K562 (cell line): ENCODE data around the gene SETD7. TPM values are rescaled to one million over a fixed set of nuclear protein-coding genes. Genes with fewer than 3 reads are reported as not detected.

ENCODE experiments used
- ATAC-seq: fragments of 200-7000 bp; cut with Tn5 transposase; 3 replicates; pipeline ENCODE4 v1.9.1; 2020; ENCODE audit warnings: moderate library complexity
- BruUV-seq: library from RNA; stranded (reverse); fragments of 400-500 nt; replicated peaks from 2 replicates; lab custom pipeline; 2021; lab: Mats Ljungman, UMichigan
- CTCF ChIA-PET: fragments of 300-600 bp; formaldehyde crosslinking; extraction: SDS; loops from one replicate; lab custom pipeline; 2021; ENCODE audit warnings: low intra/inter-chr PET ratio; lab: Yijun Ruan, JAX
- POLR2A ChIA-PET: fragments of 300-600, 350-650 bp; sonication (Branson Sonifier 250); formaldehyde crosslinking; extraction: SDS; loops from one replicate; lab custom pipeline; 2021; ENCODE audit warnings: antibody characterized with exemption, inconsistent platforms; lab: Yijun Ruan, JAX
- DNase-seq, 4 experiments: peaks; one replicate each; pipeline versions ENCODE4 v3.0.0 to v3.0.0-alpha.2; 2011 to 2018; ENCODE audit warnings: low spot score in 3 of 4, mixed read lengths in 3 of 4; ENCODE audit errors: extremely low read depth in 1 of 4
- FAIRE-seq: peaks from 2 replicates; lab custom pipeline; 2011; peaks lifted over from hg19 to GRCh38; lab: Jason Lieb, UNC
- H2AFZ ChIP-seq: 2 replicates; pipeline ENCODE4 v1.6.0; 2011; ENCODE audit warnings: low read depth, low read length, control low read depth, inconsistent platforms
- H3K27ac ChIP-seq: fragments of 200-600 bp; 3 replicates; pipeline ENCODE4 v1.8.0; 2011; ENCODE audit warnings: low read depth, mild to moderate bottlenecking, control low read depth, inconsistent platforms, low read length, moderate library complexity, mixed read lengths; ENCODE audit errors: extremely low read depth
- H3K27me3 ChIP-seq, 2 experiments: fragments of 300-600 bp in 1 of 2; 2 replicates in 1 of 2; 3 replicates in 1 of 2; pipeline versions ENCODE4 v1.6.0 to v1.8.0; 2011; ENCODE audit warnings: inconsistent platforms in 2 of 2, low read length in 2 of 2, mild to moderate bottlenecking in 1 of 2, mixed read lengths in 1 of 2, moderate library complexity in 1 of 2; ENCODE audit not compliant: control insufficient read depth in 2 of 2, insufficient read depth in 2 of 2
- H3K36me3 ChIP-seq: fragments of 300-600 bp; 3 replicates; pipeline ENCODE4 v1.8.0; 2011; ENCODE audit warnings: mild to moderate bottlenecking, low read length, inconsistent platforms; ENCODE audit not compliant: control insufficient read depth, insufficient read depth
- H3K4me1 ChIP-seq, 2 experiments: fragments of 200-600 bp in 1 of 2; replicated peaks in 1 of 2; 2 replicates in 1 of 2; 3 replicates in 1 of 2; pipeline versions ENCODE4 v1.5.1 to v1.8.0; 2011; ENCODE audit warnings: inconsistent platforms in 2 of 2, low read length in 2 of 2, mild to moderate bottlenecking in 1 of 2, mixed read lengths in 1 of 2, moderate library complexity in 1 of 2; ENCODE audit not compliant: control insufficient read depth in 2 of 2, insufficient read depth in 2 of 2
- H3K4me2 ChIP-seq: 2 replicates; pipeline ENCODE4 v1.6.1; 2011; ENCODE audit warnings: low read length, control low read depth, inconsistent platforms, mixed read lengths; ENCODE audit not compliant: insufficient read depth
- H3K4me3 ChIP-seq: fragments of 200-600 bp; sonication (generic), shearing (Covaris generic); 2 replicates; pipeline ENCODE4 v1.5.1; 2016; ENCODE audit warnings: control low read depth, inconsistent platforms
- H3K79me2 ChIP-seq: fragments of 200-600 bp; 3 replicates; pipeline ENCODE4 v1.8.0; 2011; ENCODE audit warnings: low read length, inconsistent platforms; ENCODE audit not compliant: control insufficient read depth, insufficient read depth
- H3K9ac ChIP-seq, 2 experiments: 2 replicates each; pipeline versions ENCODE4 v1.6.0 to v1.6.1; 2011; ENCODE audit warnings: low read depth in 2 of 2, low read length in 2 of 2, control low read depth in 1 of 2, inconsistent platforms in 1 of 2, mild to moderate bottlenecking in 1 of 2, mixed read lengths in 1 of 2; ENCODE audit not compliant: insufficient read depth in 1 of 2
- H3K9me1 ChIP-seq: one replicate; pipeline ENCODE4 v1.6.0; 2011; ENCODE audit warnings: inconsistent platforms, mild to moderate bottlenecking, low read length, moderate library complexity; ENCODE audit not compliant: control insufficient read depth, insufficient read depth
- H3K9me3 ChIP-seq: replicated peaks from 2 replicates; pipeline ENCODE4 v1.5.1; 2011; ENCODE audit warnings: low read depth, low read length, inconsistent platforms; ENCODE audit not compliant: control insufficient read depth, insufficient read depth
- H4K20me1 ChIP-seq: replicated peaks from 2 replicates; pipeline ENCODE4 v1.6.1; 2011; ENCODE audit warnings: low read length, inconsistent platforms, mixed read lengths; ENCODE audit not compliant: control insufficient read depth, insufficient read depth
- E2F8 ChIP-seq: fragments of 450-650 bp; IDR thresholded peaks from 2 replicates; pipeline ENCODE4 v1.7.1; 2018; ENCODE audit warnings: mild to moderate bottlenecking, low read depth; ENCODE audit not compliant: partially characterized antibody
- NR2F6 ChIP-seq: fragments of 450-650 bp; formaldehyde crosslinking; IDR thresholded peaks from 2 replicates; pipeline ENCODE4 v1.4.0; 2020; ENCODE audit warnings: mild to moderate bottlenecking
- ZBTB12 ChIP-seq: fragments of 250-450 bp; sonication (Bioruptor Pico); IDR thresholded peaks from 2 replicates; pipeline ENCODE4 v1.4.0; 2020
- ZNF316 ChIP-seq: fragments of 450-650 bp; IDR thresholded peaks from 2 replicates; pipeline ENCODE4 v1.6.1; 2016
- WGBS: fragments of 100-300 bp; shearing (Covaris generic); methylation state at CpG from one replicate; pipeline ENCODE4 v1.1.6; 2016; ENCODE audit warnings: low coverage, mixed read lengths; ENCODE audit not compliant: insufficient coverage; ENCODE audit errors: missing lambda C conversion rate; 5-methylcytosine and 5-hydroxymethylcytosine counted together
- in situ Hi-C: fragments of 300-500 bp; cut with MboI; formaldehyde crosslinking; loops from 4 replicates; pipeline ENCODE4 v1.15.0; 2018; ENCODE audit warnings: inconsistent platforms, mixed read lengths
- intact Hi-C: fragments of 100-400 bp; cut with micrococcal nuclease; formaldehyde crosslinking; loops from 2 replicates; pipeline ENCODE4 v1.14.2; 2022
- polyA plus RNA-seq, 8 experiments: library from polyadenylated mRNA; depleted of rRNA in 4 of 8; stranded (reverse) in 5 of 8; unstranded in 3 of 8; fragments of >200 nt; fragmentation: Nextera tagmentation in 2 of 8; fragmentation: Illumina TruSeq in 1 of 8; extraction: Ambion mirVana in 2 of 8; extraction: Trizol in 1 of 8; gene quantifications; 2 replicates each; pipeline versions ENCODE4 v1.2.1 to v1.2.3, GENCODE V29; 2011 to 2014; ENCODE audit warnings: inconsistent platforms in 1 of 8, missing spikeins in 1 of 8
- total RNA-seq, 7 experiments: library from RNA; depleted of rRNA in 6 of 7; stranded (reverse); fragments of >200 nt in 6 of 7; fragmentation: Illumina TruSeq in 2 of 7; extraction: Trizol in 2 of 7; gene quantifications; 2 replicates each; pipeline versions ENCODE4 v1.2.1 to v1.2.3, GENCODE V29; 2011 to 2021; ENCODE audit warnings: low replicate concordance in 1 of 7
- TF ChIP-seq, protein P1 (sequence below), 2 experiments: fragments of 250-450 bp in 1 of 2; fragments of 450-650 bp in 1 of 2; sonication (Bioruptor Pico) in 1 of 2; IDR thresholded peaks; 2 replicates each; pipeline versions ENCODE4 v1.6.1 to v1.8.0; 2016 to 2021; ENCODE audit warnings: mild to moderate bottlenecking in 2 of 2, moderate library complexity in 2 of 2, missing compliant biosample characterization in 1 of 2, missing genetic modification characterization in 1 of 2

Gene SETD7
- total and polyA plus RNA-seq, 9 of the 15 experiments (the other 6 are each of a cell fraction or from before 2014, with no cell fraction given) = 0.37 to 2.4 (median 1.7) TPM

DNA sequence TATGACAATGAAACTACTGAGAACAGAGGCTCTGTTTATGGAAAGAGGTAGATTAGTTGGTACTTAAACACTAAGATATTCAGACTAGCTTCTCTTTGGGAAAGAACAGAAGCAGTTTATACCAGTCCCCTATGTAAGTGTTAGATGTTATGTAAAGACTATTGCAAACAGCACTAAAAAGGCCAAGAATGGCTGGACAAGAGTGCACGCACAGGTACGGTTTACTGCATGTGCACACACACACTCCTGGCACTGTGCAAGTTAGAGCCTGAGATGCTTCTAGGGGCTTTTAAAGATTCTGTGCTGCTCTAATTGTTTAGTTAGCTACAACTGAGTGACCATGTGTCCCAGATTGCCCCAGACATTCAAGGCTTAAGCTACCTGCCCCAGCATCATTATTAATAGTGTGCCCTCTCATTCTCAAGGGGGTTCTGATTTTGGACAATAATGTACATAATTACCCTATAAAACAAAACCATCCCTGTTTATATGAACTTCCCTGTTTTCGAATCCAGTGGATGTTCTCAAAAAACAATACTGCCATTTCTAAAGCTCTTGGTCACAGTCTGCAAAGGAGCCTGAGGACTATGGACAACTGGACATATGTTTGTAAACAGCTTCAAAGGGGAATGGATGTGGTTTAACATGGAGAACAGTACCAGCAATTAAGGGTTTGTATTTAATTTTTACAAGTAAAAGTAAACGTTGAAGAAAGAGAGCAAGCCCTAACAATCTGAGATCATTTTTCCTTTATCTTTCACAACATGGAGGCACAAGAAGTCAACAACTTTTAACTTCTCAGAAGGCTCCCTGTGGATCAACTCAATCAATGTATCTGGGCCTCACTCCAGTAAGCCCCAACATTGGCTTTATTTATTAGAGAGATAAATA, 2.0 kb downstream of the SETD7 start:
- in situ Hi-C loops (no loop called here), intact Hi-C loops (no loop called here)
- ATAC-seq (no peak), DNase-seq (no peak), FAIRE-seq (no peak)
- Histone ChIP-seq H3K4me3 (no peak overlapping the region), H3K9me1 (no peaks in the 10 kb centered on the region), H3K27ac (no peak overlapping the region), H3K4me1 (peaks cover 6 to 23% of the 10 kb centered on the region in 2 experiments; a peak in 3 of 5 replicates), H4K20me1 (0 out of 2 replicates have a peak, but pooled peaks cover 2% of the 10 kb centered on the region), H3K4me2 (no peak overlapping the region), H2AFZ (no peak overlapping the region), H3K79me2 (no peaks in the 10 kb centered on the region), H3K9ac (no peak overlapping the region), H3K27me3 (peaks cover 31 to 40% of the 10 kb centered on the region in 2 experiments), H3K9me3 (no peaks in the 10 kb centered on the region), H3K36me3 (no peaks in the 10 kb centered on the region)
- no peak for TF ChIP-seq ZBTB12 (CRISPR knock-in tag)
- TF ChIP-seq ZNF316 = no peak
- TF ChIP-seq, protein P1, sequence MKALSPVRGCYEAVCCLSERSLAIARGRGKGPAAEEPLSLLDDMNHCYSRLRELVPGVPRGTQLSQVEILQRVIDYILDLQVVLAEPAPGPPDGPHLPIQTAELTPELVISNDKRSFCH (CRISPR knock-in tag; IDR thresholded peaks at IDR 0.05) = no peak
- TF ChIP-seq, protein P1 (tag; IDR thresholded peaks at IDR 0.05) = no peak
- no peak for TF ChIP-seq NR2F6 (CRISPR knock-in tag)
- no peak for TF ChIP-seq E2F8
- WGBS = 20% methylated on average over 4 of the region's 4 CpGs
- BruUV-seq = no TSS peak
- ChIA-PET POLR2A (interaction anchor here (0.6 kb wide), 1 partner anchor 376 kb away, joined by 3 read pairs; no protein-coding TSS in a partner anchor), CTCF (no interaction called here)
